Esophagus muscularis mucosa (tissue), 4 donors: ENCODE data around the gene DUOXA1. TPM values are rescaled to one million over a fixed set of nuclear protein-coding genes. Genes with fewer than 3 reads are reported as not detected.

Source experiments
- DNase-seq: peaks from one replicate; pipeline ENCODE4 v3.0.0-alpha.2; 2017; ENCODE audit errors: extremely low spot score
- H3K27ac ChIP-seq, 4 donors: fragments of 200-600 bp; sonication (generic); replicated peaks in 1 of 4; 1 replicate in 3 of 4; 2 replicates in 1 of 4; pipeline ENCODE4 v1.5.1; 2016 to 2019; ENCODE audit warnings: mild to moderate bottlenecking in 1 of 4
- H3K27me3 ChIP-seq, 4 donors: fragments of 200-600 bp; sonication (generic); one replicate each; pipeline versions ENCODE4 v1.5.1 to v1.6.0; 2016 to 2019
- H3K36me3 ChIP-seq, 4 donors: fragments of 200-600 bp; sonication (generic); one replicate each; pipeline ENCODE4 v1.5.1; 2016 to 2019
- H3K4me1 ChIP-seq, 4 donors: fragments of 200-600 bp; sonication (generic); one replicate each; pipeline ENCODE4 v1.5.1; 2016 to 2019
- H3K4me3 ChIP-seq, 4 donors: fragments of 200-600 bp; sonication (generic); 1 replicate in 2 of 4; 2 replicates in 2 of 4; pipeline ENCODE4 v1.5.1; 2016 to 2019; ENCODE audit warnings: mild to moderate bottlenecking in 4 of 4, moderate library complexity in 1 of 4
- H3K9me3 ChIP-seq, 4 donors: fragments of 200-600 bp; sonication (generic); 1 replicate in 3 of 4; 2 replicates in 1 of 4; pipeline ENCODE4 v1.5.1; 2016 to 2019
- EP300 ChIP-seq: sonication (generic); formaldehyde crosslinking; IDR thresholded peaks from one replicate; pipeline ENCODE4 v1.6.1; 2017; ENCODE audit warnings: antibody characterized with exemption
- POLR2A ChIP-seq: fragments of 450-650 bp; IDR thresholded peaks from one replicate; pipeline ENCODE4 v1.6.1; 2017; ENCODE audit warnings: antibody characterized with exemption, moderate library complexity, mild to moderate bottlenecking, low read depth
- POLR2AphosphoS5 ChIP-seq, 2 donors: sonication (generic); formaldehyde crosslinking; IDR thresholded peaks; one replicate each; pipeline ENCODE4 v1.6.1; 2017; ENCODE audit warnings: antibody characterized with exemption in 2 of 2
- WGBS: methylation state at CpG from one replicate; pipeline ENCODE4 v1.1.5; 2018; 5-methylcytosine and 5-hydroxymethylcytosine counted together
- intact Hi-C: fragments of 100-400 bp; cut with DNase I; formaldehyde crosslinking; loops from one replicate; pipeline ENCODE4 v1.15.1; 2023
- total RNA-seq, 4 donors: library from RNA; depleted of rRNA; stranded (reverse); fragments of >200 nt; gene quantifications; one replicate each; pipeline versions ENCODE4 v1.1.0 to v1.2.1, GENCODE V29; 2016
- TF ChIP-seq, protein P1 (sequence below), 3 experiments: fragments of 200-600 bp in 2 of 3; fragments of 450-650 bp in 1 of 3; sonication (generic) in 2 of 3; IDR thresholded peaks; one replicate each; pipeline ENCODE4 v1.5.1; 2017 to 2019; ENCODE audit warnings: antibody characterized with exemption in 3 of 3, mild to moderate bottlenecking in 2 of 3, moderate library complexity in 1 of 3

DUOXA1 gene
- total RNA-seq, 4 donors from 2014 or later: 0.13 to 0.52 TPM; not detected in 2

GRCh38 chr15:45155739-45156138 is 26.1 kb upstream of the DUOXA1 start:
- intact Hi-C loops: no loop called here
- H3K4me3 ChIP-seq: no peak overlapping the region
- WGBS: 64% methylated on average over 8 of the region's 8 CpGs

DNA sequence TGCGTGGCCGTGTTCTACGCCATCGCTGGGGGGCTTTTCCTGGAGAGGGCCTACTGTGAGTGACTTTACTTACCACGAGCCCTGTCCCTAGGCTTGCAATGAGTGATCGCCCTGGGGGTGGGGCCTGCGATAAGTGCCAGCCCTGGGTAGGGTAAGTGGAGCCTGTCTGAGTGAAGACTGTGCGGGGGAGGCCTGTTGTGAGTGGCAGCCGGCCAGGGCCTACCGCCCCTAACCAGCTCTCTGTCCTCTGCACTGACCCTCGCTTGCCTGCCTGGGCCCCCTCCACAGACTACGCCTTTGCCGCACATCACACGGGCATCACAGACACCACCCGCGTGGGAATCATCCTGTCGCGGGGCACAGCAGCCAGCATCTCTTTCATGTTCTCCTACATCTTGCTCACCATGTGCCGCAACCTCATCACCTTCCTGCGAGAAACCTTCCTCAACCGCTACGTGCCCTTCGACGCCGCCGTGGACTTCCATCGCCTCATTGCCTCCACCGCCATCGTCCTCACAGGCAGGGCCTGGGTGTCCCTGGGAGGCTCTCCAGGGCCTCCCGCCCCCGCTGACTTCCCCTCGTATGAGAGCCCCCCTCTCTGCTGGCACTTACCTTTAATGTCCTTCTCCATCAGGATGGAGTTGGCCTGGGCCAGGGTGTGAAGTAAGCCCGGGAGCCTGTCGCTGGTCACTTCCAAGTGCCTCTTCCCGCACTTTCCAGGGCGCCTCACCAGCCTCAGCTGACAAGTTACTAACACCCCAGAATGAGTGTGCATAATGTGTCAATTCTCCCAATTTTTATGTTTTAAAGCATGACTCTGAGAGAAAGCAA is 22.5 kb upstream of the DUOXA1 start:
- H3K4me3 ChIP-seq: no peak overlapping the region
- no peaks in the 10 kb centered on the region for H3K27me3 ChIP-seq
- H3K36me3 ChIP-seq: peaks cover 0 to 17% (median 2%) of the 10 kb centered on the region in 4 donors
- DNase-seq: no peak
- no peaks in the 10 kb centered on the region for H3K9me3 ChIP-seq
- H3K4me1 ChIP-seq: no peaks in the 10 kb centered on the region
- no peak for TF ChIP-seq POLR2AphosphoS5 (IDR thresholded peaks at IDR 0.05)
- TF ChIP-seq POLR2A: no peak
- TF ChIP-seq, protein P1, sequence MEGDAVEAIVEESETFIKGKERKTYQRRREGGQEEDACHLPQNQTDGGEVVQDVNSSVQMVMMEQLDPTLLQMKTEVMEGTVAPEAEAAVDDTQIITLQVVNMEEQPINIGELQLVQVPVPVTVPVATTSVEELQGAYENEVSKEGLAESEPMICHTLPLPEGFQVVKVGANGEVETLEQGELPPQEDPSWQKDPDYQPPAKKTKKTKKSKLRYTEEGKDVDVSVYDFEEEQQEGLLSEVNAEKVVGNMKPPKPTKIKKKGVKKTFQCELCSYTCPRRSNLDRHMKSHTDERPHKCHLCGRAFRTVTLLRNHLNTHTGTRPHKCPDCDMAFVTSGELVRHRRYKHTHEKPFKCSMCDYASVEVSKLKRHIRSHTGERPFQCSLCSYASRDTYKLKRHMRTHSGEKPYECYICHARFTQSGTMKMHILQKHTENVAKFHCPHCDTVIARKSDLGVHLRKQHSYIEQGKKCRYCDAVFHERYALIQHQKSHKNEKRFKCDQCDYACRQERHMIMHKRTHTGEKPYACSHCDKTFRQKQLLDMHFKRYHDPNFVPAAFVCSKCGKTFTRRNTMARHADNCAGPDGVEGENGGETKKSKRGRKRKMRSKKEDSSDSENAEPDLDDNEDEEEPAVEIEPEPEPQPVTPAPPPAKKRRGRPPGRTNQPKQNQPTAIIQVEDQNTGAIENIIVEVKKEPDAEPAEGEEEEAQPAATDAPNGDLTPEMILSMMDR (IDR thresholded peaks at IDR 0.05): no peak
- TF ChIP-seq EP300: no peak
- WGBS: 96% methylated on average over 34 of the region's 36 CpGs
- intact Hi-C loops: no loop called here
- no peak overlapping the region for H3K27ac ChIP-seq

More at GRCh38 chr15:45155739-45156138, 26.1 kb upstream of the DUOXA1 start:
- no peaks in the 10 kb centered on the region for H3K27me3 ChIP-seq
- no peaks in the 10 kb centered on the region for H3K4me1 ChIP-seq
- peaks cover 0 to 15% (median 2%) of the 10 kb centered on the region in 4 donors for H3K36me3 ChIP-seq
- DNase-seq: no peak
- TF ChIP-seq, protein P1 (IDR thresholded peaks at IDR 0.05): no peak
- TF ChIP-seq POLR2A: no peak
- TF ChIP-seq EP300: no peak
- no peak for TF ChIP-seq POLR2AphosphoS5 (IDR thresholded peaks at IDR 0.05)
- no peak overlapping the region for H3K27ac ChIP-seq
- H3K9me3 ChIP-seq: no peaks in the 10 kb centered on the region

GRCh38 chr15:45150997-45151396 is 21.3 kb upstream of the DUOXA1 start:
- peaks cover 0 to 17% (median 2%) of the 10 kb centered on the region in 4 donors for H3K36me3 ChIP-seq
- H3K4me3 ChIP-seq: no peak overlapping the region
- no peaks in the 10 kb centered on the region for H3K4me1 ChIP-seq
- TF ChIP-seq, protein P1 (IDR thresholded peaks at IDR 0.05): no peak
- TF ChIP-seq POLR2A (no peak), EP300 (no peak), POLR2AphosphoS5 (IDR thresholded peaks at IDR 0.05) (no peak)
- no peak overlapping the region for H3K27ac ChIP-seq
- intact Hi-C loops: no loop called here
- DNase-seq: no peak
- H3K27me3 ChIP-seq: no peaks in the 10 kb centered on the region
- WGBS: 89% methylated on average over 6 of the region's 6 CpGs
- no peaks in the 10 kb centered on the region for H3K9me3 ChIP-seq

DNA sequence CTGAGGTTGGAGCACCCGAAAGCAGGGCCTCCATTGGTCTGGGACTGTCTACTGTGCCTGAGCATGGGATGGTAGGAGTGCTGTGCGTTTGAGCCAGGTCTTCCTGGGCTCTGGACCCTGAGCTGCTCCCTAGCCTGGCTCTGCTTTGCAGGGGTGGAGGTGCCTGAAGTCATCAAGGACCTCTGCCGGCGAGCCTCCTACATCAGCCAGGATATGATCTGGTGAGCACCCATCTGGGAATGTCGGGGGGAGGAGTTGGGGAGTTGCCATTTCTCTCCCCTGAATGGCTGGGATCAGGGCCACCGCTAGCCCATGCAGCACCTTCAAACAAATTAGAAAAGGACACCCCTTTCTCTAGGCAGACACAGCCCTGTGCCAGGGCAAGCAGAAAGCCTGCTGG is 20.8 kb upstream of the DUOXA1 start:
- no peak for DNase-seq
- WGBS: 77% methylated on average over 4 of the region's 6 CpGs
- Histone ChIP-seq H3K9me3 (no peaks in the 10 kb centered on the region), H3K36me3 (peaks cover 0 to 17% (median 2%) of the 10 kb centered on the region in 4 donors), H3K4me3 (no peak overlapping the region), H3K4me1 (no peaks in the 10 kb centered on the region), H3K27ac (no peak overlapping the region), H3K27me3 (no peaks in the 10 kb centered on the region)
- intact Hi-C loops: no loop called here
- TF ChIP-seq EP300 (no peak), POLR2AphosphoS5 (IDR thresholded peaks at IDR 0.05) (no peak), POLR2A (no peak)
- TF ChIP-seq, protein P1 (IDR thresholded peaks at IDR 0.05): no peak
